ENCODE data around the gene CCIN. TPM values are rescaled to one million over a fixed set of nuclear protein-coding genes. Genes with fewer than 3 reads are reported as not detected.
A peak's percentile ranks its signal among the peaks of the same experiment; 100 is the strongest.

The CCIN gene
- total RNA-seq, 1 donor from 2014 or later: not detected

DNA sequence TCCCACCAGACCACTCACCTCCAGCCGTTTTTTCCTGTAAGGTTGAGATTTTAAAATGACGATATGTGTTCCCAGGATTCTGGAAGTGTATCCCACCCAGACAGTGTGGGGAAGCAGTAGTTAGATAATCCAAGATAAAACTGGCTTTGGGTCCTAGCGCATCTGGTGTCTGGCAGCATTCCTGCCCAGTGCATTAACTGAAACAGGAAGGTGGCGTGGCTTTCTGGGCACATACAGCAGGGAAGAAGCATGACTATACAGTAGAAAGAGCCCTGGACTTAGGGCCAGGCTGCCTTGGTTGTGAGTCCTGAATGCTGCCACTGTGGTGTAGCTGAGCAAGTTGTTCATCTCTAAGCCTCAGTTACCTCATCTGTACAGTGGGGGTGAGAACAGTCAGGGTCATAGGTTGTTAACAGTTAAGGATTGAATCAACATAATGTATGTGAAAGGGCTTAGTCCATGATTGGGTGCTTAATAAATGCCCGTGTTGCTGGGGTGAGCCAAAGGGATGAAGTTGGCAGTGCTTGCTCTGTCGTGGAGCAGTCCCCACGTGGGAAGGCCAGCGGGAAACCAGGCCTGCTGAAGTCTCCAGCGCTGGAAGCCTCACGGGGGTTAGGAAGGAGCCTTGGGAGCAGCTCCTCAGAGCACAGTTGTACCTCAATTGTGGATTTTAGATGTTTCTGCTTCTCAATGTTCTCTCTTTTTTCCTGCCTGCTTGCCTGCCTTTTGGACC, 39.5 kb downstream of the CCIN start:
- peaks cover 0 to 32% of the 10 kb centered on the region in 2 donors for H3K4me1 ChIP-seq
- H3K27me3 ChIP-seq: no peaks in the 10 kb centered on the region
- TF ChIP-seq, protein P1, sequence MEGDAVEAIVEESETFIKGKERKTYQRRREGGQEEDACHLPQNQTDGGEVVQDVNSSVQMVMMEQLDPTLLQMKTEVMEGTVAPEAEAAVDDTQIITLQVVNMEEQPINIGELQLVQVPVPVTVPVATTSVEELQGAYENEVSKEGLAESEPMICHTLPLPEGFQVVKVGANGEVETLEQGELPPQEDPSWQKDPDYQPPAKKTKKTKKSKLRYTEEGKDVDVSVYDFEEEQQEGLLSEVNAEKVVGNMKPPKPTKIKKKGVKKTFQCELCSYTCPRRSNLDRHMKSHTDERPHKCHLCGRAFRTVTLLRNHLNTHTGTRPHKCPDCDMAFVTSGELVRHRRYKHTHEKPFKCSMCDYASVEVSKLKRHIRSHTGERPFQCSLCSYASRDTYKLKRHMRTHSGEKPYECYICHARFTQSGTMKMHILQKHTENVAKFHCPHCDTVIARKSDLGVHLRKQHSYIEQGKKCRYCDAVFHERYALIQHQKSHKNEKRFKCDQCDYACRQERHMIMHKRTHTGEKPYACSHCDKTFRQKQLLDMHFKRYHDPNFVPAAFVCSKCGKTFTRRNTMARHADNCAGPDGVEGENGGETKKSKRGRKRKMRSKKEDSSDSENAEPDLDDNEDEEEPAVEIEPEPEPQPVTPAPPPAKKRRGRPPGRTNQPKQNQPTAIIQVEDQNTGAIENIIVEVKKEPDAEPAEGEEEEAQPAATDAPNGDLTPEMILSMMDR (IDR thresholded peaks at IDR 0.05): no peak
- peak overlapping the region; percentile 62 to 69 for H3K27ac ChIP-seq
- intact Hi-C loops (cut with DNase I): no loop called here
- no peak for DNase-seq (ENCODE audit: low spot score in 2 of 2)
- H3K4me3 ChIP-seq: no peak overlapping the region
- peaks cover 49 to 83% of the 10 kb centered on the region in 2 donors for H3K36me3 ChIP-seq
- no peaks in the 10 kb centered on the region for H3K9me3 ChIP-seq

DNA sequence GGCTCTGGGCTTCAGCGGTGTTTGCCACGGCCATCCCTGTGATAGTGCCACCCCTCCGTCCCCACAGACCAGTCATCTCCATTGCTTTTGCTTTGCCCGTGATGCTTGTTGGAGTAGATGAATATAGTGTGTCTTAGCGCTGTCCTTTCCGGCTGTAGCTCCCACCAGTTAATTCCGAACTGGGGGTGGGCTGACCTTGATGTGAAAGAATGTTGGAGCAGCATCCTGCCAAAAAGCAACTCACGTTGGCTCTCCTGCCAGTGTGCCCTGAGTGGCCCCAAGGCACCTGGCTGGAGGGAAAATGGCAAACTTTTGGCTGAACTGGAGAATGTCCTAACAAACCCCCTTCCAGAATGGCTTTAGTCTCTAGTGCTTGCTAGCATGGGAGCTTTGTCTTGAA, 41.5 kb downstream of the CCIN start:
- H3K4me3 ChIP-seq: no peak overlapping the region
- TF ChIP-seq, protein P1 (IDR thresholded peaks at IDR 0.05): no peak
- peaks cover 0 to 44% of the 10 kb centered on the region in 2 donors for H3K4me1 ChIP-seq
- no peaks in the 10 kb centered on the region for H3K9me3 ChIP-seq
- no peaks in the 10 kb centered on the region for H3K27me3 ChIP-seq
- H3K27ac ChIP-seq: peak overlapping the region; percentile 5 to 41
- no peak for DNase-seq (ENCODE audit: low spot score in 2 of 2)
- intact Hi-C loops (cut with DNase I): no loop called here
- H3K36me3 ChIP-seq: peaks cover 30 to 67% of the 10 kb centered on the region in 2 donors

DNA sequence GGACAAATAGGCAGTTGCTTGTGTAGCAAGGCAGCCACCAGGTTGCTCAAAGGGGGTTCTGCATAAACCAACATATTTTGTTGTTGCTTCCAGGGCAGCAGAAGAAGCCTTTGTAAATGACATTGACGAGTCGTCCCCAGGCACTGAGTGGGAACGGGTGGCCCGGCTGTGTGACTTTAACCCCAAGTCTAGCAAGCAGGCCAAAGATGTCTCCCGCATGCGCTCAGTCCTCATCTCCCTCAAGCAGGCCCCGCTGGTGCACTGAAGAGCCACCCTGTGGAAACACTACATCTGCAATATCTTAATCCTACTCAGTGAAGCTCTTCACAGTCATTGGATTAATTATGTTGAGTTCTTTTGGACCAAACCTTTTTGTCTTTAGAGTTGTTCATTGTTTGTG, 42.3 kb downstream of the CCIN start:
- no peak for DNase-seq (ENCODE audit: low spot score in 2 of 2)
- no peaks in the 10 kb centered on the region for H3K27me3 ChIP-seq
- peaks cover 29 to 67% of the 10 kb centered on the region in 2 donors for H3K36me3 ChIP-seq
- TF ChIP-seq, protein P1 (IDR thresholded peaks at IDR 0.05): no peak
- peaks cover 0 to 44% of the 10 kb centered on the region in 2 donors for H3K4me1 ChIP-seq
- no peak overlapping the region for H3K4me3 ChIP-seq
- no peak overlapping the region for H3K27ac ChIP-seq
- intact Hi-C loops (cut with DNase I): no loop called here
- no peaks in the 10 kb centered on the region for H3K9me3 ChIP-seq

DNA sequence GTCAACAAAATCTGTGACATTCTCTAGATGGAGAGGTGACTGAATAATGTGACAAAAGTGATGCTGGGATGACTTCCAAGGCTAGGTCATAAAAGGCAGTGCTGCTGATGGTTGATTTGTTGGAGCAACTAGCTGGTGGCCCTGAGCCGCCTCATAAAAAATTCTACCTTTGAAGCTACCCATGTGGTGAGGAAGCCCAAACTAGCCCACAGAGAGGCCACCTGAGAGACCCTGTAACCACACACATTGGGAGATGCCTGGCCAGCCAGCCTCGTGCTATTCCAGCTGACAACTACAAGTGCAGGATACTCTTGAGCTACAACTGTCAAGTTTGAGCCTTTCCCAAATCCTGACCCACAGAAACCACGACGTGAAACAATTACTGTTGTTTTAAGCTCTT, 44.2 kb downstream of the CCIN start:
- DNase-seq (ENCODE audit: low spot score in 2 of 2): no peak
- peaks cover 34 to 70% of the 10 kb centered on the region in 2 donors for H3K36me3 ChIP-seq
- no peak overlapping the region for H3K4me3 ChIP-seq
- H3K9me3 ChIP-seq: no peaks in the 10 kb centered on the region
- H3K4me1 ChIP-seq: peaks cover 0 to 28% of the 10 kb centered on the region in 2 donors
- H3K27ac ChIP-seq: peak overlapping the region in 1 of 2 donors; percentile 47
- TF ChIP-seq, protein P1 (IDR thresholded peaks at IDR 0.05): no peak
- intact Hi-C loops (cut with DNase I): no loop called here
- no peaks in the 10 kb centered on the region for H3K27me3 ChIP-seq

DNA sequence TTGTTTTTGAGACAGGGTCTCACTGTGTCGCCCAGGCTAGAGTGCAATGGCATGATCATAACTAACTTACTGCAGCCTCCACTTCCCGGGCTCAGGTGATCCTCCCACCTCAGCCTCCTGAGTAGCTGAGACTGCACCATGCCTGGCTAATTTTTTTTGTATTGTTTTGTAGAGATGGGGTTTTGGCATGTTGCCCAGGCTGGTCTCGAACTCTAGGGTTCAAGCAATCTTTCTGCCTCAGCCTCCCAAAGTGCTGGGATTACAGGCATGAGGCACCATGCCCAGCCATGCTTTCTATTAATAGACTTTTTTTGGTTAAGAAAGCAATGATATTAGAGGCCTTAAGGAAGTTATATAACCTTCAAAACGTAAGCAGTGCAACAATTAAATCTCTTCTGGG, 44.8 kb downstream of the CCIN start:
- Histone ChIP-seq H3K9me3 (no peaks in the 10 kb centered on the region), H3K36me3 (peaks cover 40 to 70% of the 10 kb centered on the region in 2 donors), H3K4me3 (no peak overlapping the region), H3K4me1 (peaks cover 0 to 22% of the 10 kb centered on the region in 2 donors), H3K27ac (peak overlapping the region; percentile 21 to 47), H3K27me3 (no peaks in the 10 kb centered on the region)
- intact Hi-C loops (cut with DNase I): no loop called here
- TF ChIP-seq, protein P1 (IDR thresholded peaks at IDR 0.05): no peak
- DNase-seq (ENCODE audit: low spot score in 2 of 2): no peak

Measured in ascending aorta (tissue), 2 donors.